OCI-LY7 (cell line): ENCODE results near the gene FBLN5. TPM values are rescaled to one million over a fixed set of nuclear protein-coding genes. Genes with fewer than 3 reads are reported as not detected.
A peak's percentile ranks its signal among the peaks of the same experiment; 100 is the strongest.

Experiments used
- BruUV-seq: library from RNA; stranded (reverse); fragments of 400-500 nt; replicated peaks from 2 replicates; lab custom pipeline; 2021; lab: Mats Ljungman, UMichigan
- CTCF ChIA-PET: fragments of 300-600 bp; sonication (Branson Sonifier 250); formaldehyde crosslinking; loops from one replicate; lab custom pipeline; 2022; ENCODE audit warnings: antibody characterized with exemption; ENCODE audit not compliant: unreplicated experiment; lab: Charles Lee
- POLR2A ChIA-PET: fragments of 300-600 bp; sonication (Branson Sonifier 250); formaldehyde crosslinking; loops from one replicate; lab custom pipeline; 2022; ENCODE audit warnings: antibody characterized with exemption; lab: Charles Lee
- DNase-seq: peaks from one replicate; pipeline ENCODE4 v3.0.0-alpha.2; 2015; ENCODE audit warnings: low spot score
- H2AFZ ChIP-seq: fragments of 200-600 bp; sonication (generic), shearing (Covaris generic); 2 replicates; pipeline ENCODE4 v1.6.1; 2014; ENCODE audit warnings: mild to moderate bottlenecking, antibody characterized with exemption, low read length, moderate library complexity
- H3K27ac ChIP-seq: fragments of 200-600 bp; sonication (generic); 2 replicates; pipeline ENCODE4 v1.5.1; 2014; ENCODE audit warnings: mixed run types, low read depth, mild to moderate bottlenecking, moderate library complexity, low read length, inconsistent platforms; ENCODE audit not compliant: poor library complexity, severe bottlenecking
- H3K36me3 ChIP-seq: fragments of 200-600 bp; sonication (generic); 2 replicates; pipeline ENCODE4 v1.6.1; 2014; ENCODE audit warnings: mild to moderate bottlenecking, antibody characterized with exemption, low read length, moderate library complexity, mixed read lengths; ENCODE audit not compliant: insufficient read depth
- H3K4me1 ChIP-seq: fragments of 200-600 bp; sonication (generic); 2 replicates; pipeline ENCODE4 v1.5.1; 2014; ENCODE audit warnings: mild to moderate bottlenecking, low read length; ENCODE audit not compliant: insufficient read depth, poor library complexity, severe bottlenecking
- H3K4me2 ChIP-seq: fragments of 200-600 bp; sonication (generic); 2 replicates; pipeline ENCODE4 v1.6.1; 2014; ENCODE audit warnings: mild to moderate bottlenecking, low read length
- H3K4me3 ChIP-seq: fragments of 200-600 bp; sonication (generic); 2 replicates; pipeline ENCODE4 v1.5.1; 2014; ENCODE audit warnings: mild to moderate bottlenecking, low read depth, low read length; ENCODE audit not compliant: poor library complexity, severe bottlenecking
- H3K79me2 ChIP-seq: fragments of 200-600 bp; sonication (generic); 2 replicates; pipeline ENCODE4 v1.6.1; 2016; ENCODE audit warnings: low read depth, mild to moderate bottlenecking, low read length, moderate library complexity, mixed read lengths; ENCODE audit not compliant: insufficient read depth
- H3K9me2 ChIP-seq: fragments of 200-600 bp; sonication (generic); 2 replicates; pipeline ENCODE4 v1.6.1; 2016; ENCODE audit warnings: mild to moderate bottlenecking, low read length, mixed read lengths; ENCODE audit not compliant: insufficient read depth
- H3K9me3 ChIP-seq: fragments of 200-600 bp; sonication (generic); 2 replicates; pipeline ENCODE4 v1.6.1; 2014; ENCODE audit warnings: mild to moderate bottlenecking, mixed run types, low read length, mixed read lengths
- H4K20me1 ChIP-seq: fragments of 200-600 bp; sonication (generic); 2 replicates; pipeline ENCODE4 v1.6.1; 2014; ENCODE audit warnings: mild to moderate bottlenecking, antibody characterized with exemption, low read length, moderate library complexity, mixed read lengths; ENCODE audit not compliant: insufficient read depth
- EZH2phosphoT487 ChIP-seq: fragments of 200-600 bp; sonication (generic); IDR thresholded peaks from 2 replicates; pipeline ENCODE4 v1.6.1; 2018; ENCODE audit warnings: low read depth, borderline replicate concordance, mild to moderate bottlenecking, mixed run types, antibody characterized with exemption, low read length, moderate library complexity, mixed read lengths
- intact Hi-C: fragments of 100-400 bp; cut with micrococcal nuclease; formaldehyde crosslinking; loops from one replicate; pipeline ENCODE4 v1.10.0; 2022; ENCODE audit not compliant: unreplicated experiment
- total RNA-seq, 2 experiments: library from RNA; depleted of rRNA in 1 of 2; stranded (reverse); fragments of >200 nt in 1 of 2; shearing (Covaris generic) in 1 of 2; gene quantifications; 2 replicates each; pipeline ENCODE4 v1.2.3, GENCODE V29; 2014 to 2022
- TF ChIP-seq, protein P1 (sequence below): fragments of 200-600 bp; sonication (generic); conservative IDR thresholded peaks from 2 replicates; pipeline ENCODE4 v1.5.1; 2014; ENCODE audit warnings: mild to moderate bottlenecking, antibody characterized with exemption, low read length, moderate library complexity, mixed read lengths

Gene FBLN5
- total RNA-seq, 2 experiments from 2014 or later, result 0.91 to 2.3 TPM

GRCh38 chr14:91866511-91867295, 80.8 kb downstream of the FBLN5 start:
- DNase-seq, result no peak
- no peak overlapping the region for H2AFZ ChIP-seq
- intact Hi-C loops, result no loop called here
- no peak overlapping the region for H3K4me3 ChIP-seq
- no peaks in the 10 kb centered on the region for H3K9me3 ChIP-seq
- ChIA-PET CTCF (interaction anchor here (0.6 kb wide), 1 partner anchor 1150 kb away, joined by 3 read pairs; no protein-coding TSS in a partner anchor), POLR2A (no interaction called here)
- TF ChIP-seq EZH2phosphoT487, result no peak
- TF ChIP-seq, protein P1, sequence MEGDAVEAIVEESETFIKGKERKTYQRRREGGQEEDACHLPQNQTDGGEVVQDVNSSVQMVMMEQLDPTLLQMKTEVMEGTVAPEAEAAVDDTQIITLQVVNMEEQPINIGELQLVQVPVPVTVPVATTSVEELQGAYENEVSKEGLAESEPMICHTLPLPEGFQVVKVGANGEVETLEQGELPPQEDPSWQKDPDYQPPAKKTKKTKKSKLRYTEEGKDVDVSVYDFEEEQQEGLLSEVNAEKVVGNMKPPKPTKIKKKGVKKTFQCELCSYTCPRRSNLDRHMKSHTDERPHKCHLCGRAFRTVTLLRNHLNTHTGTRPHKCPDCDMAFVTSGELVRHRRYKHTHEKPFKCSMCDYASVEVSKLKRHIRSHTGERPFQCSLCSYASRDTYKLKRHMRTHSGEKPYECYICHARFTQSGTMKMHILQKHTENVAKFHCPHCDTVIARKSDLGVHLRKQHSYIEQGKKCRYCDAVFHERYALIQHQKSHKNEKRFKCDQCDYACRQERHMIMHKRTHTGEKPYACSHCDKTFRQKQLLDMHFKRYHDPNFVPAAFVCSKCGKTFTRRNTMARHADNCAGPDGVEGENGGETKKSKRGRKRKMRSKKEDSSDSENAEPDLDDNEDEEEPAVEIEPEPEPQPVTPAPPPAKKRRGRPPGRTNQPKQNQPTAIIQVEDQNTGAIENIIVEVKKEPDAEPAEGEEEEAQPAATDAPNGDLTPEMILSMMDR, result no peak
- H3K4me1 ChIP-seq, result peaks cover 7% of the 10 kb centered on the region
- no peak overlapping the region for H3K27ac ChIP-seq
- H3K79me2 ChIP-seq, result no peaks in the 10 kb centered on the region
- H3K9me2 ChIP-seq, result no peaks in the 10 kb centered on the region
- peak overlapping the region; percentile 15; the same call in 1 of the 2 replicates for H3K4me2 ChIP-seq
- no peaks in the 10 kb centered on the region for H4K20me1 ChIP-seq
- no TSS peak for BruUV-seq
- H3K36me3 ChIP-seq, result no peaks in the 10 kb centered on the region

DNA sequence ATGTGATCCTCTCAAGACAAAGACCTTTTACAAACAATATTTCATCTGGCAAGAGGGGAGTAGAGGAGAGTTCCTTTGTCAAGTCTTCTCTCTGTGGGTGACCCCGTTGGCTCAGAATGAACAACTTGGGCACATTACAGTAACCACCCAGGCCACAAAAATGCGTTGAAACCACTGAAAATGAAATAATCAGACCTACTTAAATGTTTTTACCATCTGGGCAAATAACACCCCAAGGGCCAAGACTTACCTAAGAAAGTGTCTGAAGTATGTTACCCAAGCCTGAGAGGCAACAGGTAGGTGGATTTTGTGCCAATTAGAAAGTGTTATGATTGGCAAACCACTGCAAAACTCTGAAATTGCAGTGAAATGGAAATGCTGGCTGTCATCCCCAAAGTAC, 81.4 kb downstream of the FBLN5 start:
- Histone ChIP-seq H3K27ac (no peak overlapping the region), H2AFZ (no peak overlapping the region), H3K4me2 (no peak overlapping the region; the same call in 1 of the 2 replicates), H4K20me1 (no peaks in the 10 kb centered on the region), H3K9me2 (no peaks in the 10 kb centered on the region), H3K4me3 (no peak overlapping the region), H3K36me3 (no peaks in the 10 kb centered on the region), H3K9me3 (no peaks in the 10 kb centered on the region), H3K79me2 (no peaks in the 10 kb centered on the region), H3K4me1 (peaks cover 4% of the 10 kb centered on the region)
- ChIA-PET CTCF (no interaction called here), POLR2A (no interaction called here)
- BruUV-seq, result no TSS peak
- intact Hi-C loops, result no loop called here
- TF ChIP-seq EZH2phosphoT487, result no peak
- TF ChIP-seq, protein P1, result no peak
- no peak for DNase-seq

- ChIA-PET CTCF (no interaction called here), POLR2A (no interaction called here)
- Histone ChIP-seq H3K79me2 (no peaks in the 10 kb centered on the region), H2AFZ (no peak overlapping the region), H4K20me1 (no peaks in the 10 kb centered on the region), H3K36me3 (no peaks in the 10 kb centered on the region), H3K4me3 (no peak overlapping the region), H3K4me1 (peaks cover 4% of the 10 kb centered on the region), H3K27ac (no peak overlapping the region), H3K4me2 (no peak overlapping the region), H3K9me3 (no peaks in the 10 kb centered on the region), H3K9me2 (no peaks in the 10 kb centered on the region)
- intact Hi-C loops, result no loop called here
- no TSS peak for BruUV-seq
- no peak for TF ChIP-seq EZH2phosphoT487
- TF ChIP-seq, protein P1, result no peak
- DNase-seq, result no peak
Observed at GRCh38 chr14:91862417-91862816, 85.1 kb downstream of the FBLN5 start.
